Upper lobe of left lung (tissue), 4 donors: ENCODE data around the gene EML1.

ENCODE experiments used
- POLR2A ChIP-seq, 4 donors: fragments of 450-650 bp; IDR thresholded peaks; one replicate each; pipeline ENCODE4 v1.5.1; 2016 to 2017; ENCODE audit warnings: antibody characterized with exemption in 4 of 4, mild to moderate bottlenecking in 2 of 4
- POLR2AphosphoS5 ChIP-seq, 2 donors: sonication (generic); formaldehyde crosslinking; IDR thresholded peaks; one replicate each; pipeline ENCODE4 v1.5.1; 2017; ENCODE audit warnings: antibody characterized with exemption in 2 of 2
- TF ChIP-seq, protein P1 (sequence below), 6 experiments: fragments of 450-650 bp in 4 of 6; fragments of 200-600 bp in 2 of 6; sonication (generic) in 2 of 6; IDR thresholded peaks; one replicate each; pipeline ENCODE4 v1.5.1; 2016 to 2019; ENCODE audit warnings: antibody characterized with exemption in 6 of 6

GRCh38 chr14:99990268-99991170, 197.3 kb downstream of the EML1 start:
- TF ChIP-seq, protein P1, sequence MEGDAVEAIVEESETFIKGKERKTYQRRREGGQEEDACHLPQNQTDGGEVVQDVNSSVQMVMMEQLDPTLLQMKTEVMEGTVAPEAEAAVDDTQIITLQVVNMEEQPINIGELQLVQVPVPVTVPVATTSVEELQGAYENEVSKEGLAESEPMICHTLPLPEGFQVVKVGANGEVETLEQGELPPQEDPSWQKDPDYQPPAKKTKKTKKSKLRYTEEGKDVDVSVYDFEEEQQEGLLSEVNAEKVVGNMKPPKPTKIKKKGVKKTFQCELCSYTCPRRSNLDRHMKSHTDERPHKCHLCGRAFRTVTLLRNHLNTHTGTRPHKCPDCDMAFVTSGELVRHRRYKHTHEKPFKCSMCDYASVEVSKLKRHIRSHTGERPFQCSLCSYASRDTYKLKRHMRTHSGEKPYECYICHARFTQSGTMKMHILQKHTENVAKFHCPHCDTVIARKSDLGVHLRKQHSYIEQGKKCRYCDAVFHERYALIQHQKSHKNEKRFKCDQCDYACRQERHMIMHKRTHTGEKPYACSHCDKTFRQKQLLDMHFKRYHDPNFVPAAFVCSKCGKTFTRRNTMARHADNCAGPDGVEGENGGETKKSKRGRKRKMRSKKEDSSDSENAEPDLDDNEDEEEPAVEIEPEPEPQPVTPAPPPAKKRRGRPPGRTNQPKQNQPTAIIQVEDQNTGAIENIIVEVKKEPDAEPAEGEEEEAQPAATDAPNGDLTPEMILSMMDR (IDR thresholded peaks at IDR 0.05) = no peak
- TF ChIP-seq POLR2AphosphoS5 (IDR thresholded peaks at IDR 0.05) (no peak), POLR2A (IDR thresholded peaks at IDR 0.05) (no peak)
